ENCODE data around the gene HTR3E. TPM values are rescaled to one million over a fixed set of nuclear protein-coding genes. Genes with fewer than 3 reads are reported as not detected.

The HTR3E gene
- total RNA-seq, 2 experiments from 2014 or later = not detected

Other genes starting within 250 kb of the HTR3E start
- 10 to 100 TPM; 45.6 to 49.3 TPM for gene PARL, start 212.2 kb upstream of the HTR3E start, total RNA-seq
- gene ABCC5, start 79.2 kb upstream of the HTR3E start, total RNA-seq = 10 to 100 TPM; 16.7 to 19.6 TPM
- gene HTR3D, start 65.3 kb upstream of the HTR3E start, total RNA-seq = not detected
- gene HTR3C, start 44.0 kb upstream of the HTR3E start, total RNA-seq = not detected
- 10 to 100 TPM; 55.1 to 55.4 TPM for gene EIF2B5, start 38.3 kb downstream of the HTR3E start, total RNA-seq
- gene DVL3, start 58.3 kb downstream of the HTR3E start, total RNA-seq = 10 to 100 TPM; 31.2 to 32.6 TPM
- gene AP2M1, start 77.8 kb downstream of the HTR3E start, total RNA-seq = 100 to 1,000 TPM; 228 to 231 TPM
- 10 to 100 TPM; 56.6 to 57.8 TPM for gene ABCF3, start 89.1 kb downstream of the HTR3E start, total RNA-seq
- gene VWA5B2, start 132.5 kb downstream of the HTR3E start, total RNA-seq = not detected
- gene ALG3, start 151.9 kb downstream of the HTR3E start, total RNA-seq = 10 to 100 TPM; 38.1 to 43.8 TPM
- 1 to 10 TPM; 4.5 to 4.7 TPM for gene EEF1AKMT4, start 152.6 kb downstream of the HTR3E start, total RNA-seq
- not detected for gene CAMK2N2, start 164.5 kb downstream of the HTR3E start, total RNA-seq
- not detected for gene ECE2, start 179.0 kb downstream of the HTR3E start, total RNA-seq
- gene PSMD2, start 202.2 kb downstream of the HTR3E start, total RNA-seq = 100 to 1,000 TPM; 207 to 209 TPM
- 100 to 1,000 TPM; 339 to 348 TPM for gene EIF4G1, start 217.5 kb downstream of the HTR3E start, total RNA-seq
- 1 to 10 TPM; 3.1 to 3.2 TPM for gene FAM131A, start 240.5 kb downstream of the HTR3E start, total RNA-seq